NB4 (cell line): ENCODE data around the gene DDX54.

Source experiments
- CTCF ChIP-seq: IDR thresholded peaks from one replicate; pipeline ENCODE4 v1.5.1; 2012; ENCODE audit warnings: low read depth, low read length
- MAX ChIP-seq: IDR thresholded peaks from 2 replicates; pipeline ENCODE4 v1.6.1; 2011; ENCODE audit warnings: low read depth, low read length
- MYC ChIP-seq: IDR thresholded peaks from 2 replicates; pipeline ENCODE4 v1.6.1; 2011; ENCODE audit warnings: low read depth, low read length
- POLR2A ChIP-seq: IDR thresholded peaks from 2 replicates; pipeline ENCODE4 v1.6.1; 2011; ENCODE audit warnings: mild to moderate bottlenecking; ENCODE audit not compliant: insufficient read length; ENCODE audit errors: extremely low read depth

GRCh38 chr12:113108308-113108707 is 77.0 kb downstream of the DDX54 start:
- TF ChIP-seq CTCF (no peak), POLR2A (no peak), MYC (no peak), MAX (no peak)
